Common myeloid progenitor, CD34-positive (primary cell): Measurements from ENCODE around the gene STX8.

Experiments used
- CTCF ChIA-PET: fragments of 350-600 bp; sonication (Branson Sonifier 250); formaldehyde crosslinking; loops from one replicate; lab custom pipeline; 2021; ENCODE audit warnings: antibody characterized with exemption; lab: Charles Lee
- POLR2A ChIA-PET: fragments of 350-600 bp; sonication (Branson Sonifier 250); formaldehyde crosslinking; loops from one replicate; lab custom pipeline; 2021; ENCODE audit warnings: antibody characterized with exemption; lab: Charles Lee
- DNase-seq, 3 donors: peaks; one replicate each; pipeline versions ENCODE4 v3.0.0 to v3.0.0-alpha.2; 2013
- H3K27ac ChIP-seq, 2 experiments: 1 replicate in 1 of 2; 2 replicates in 1 of 2; pipeline ENCODE4 v1.7.0; 2013; ENCODE audit warnings: inconsistent platforms in 2 of 2, low read length in 2 of 2, mild to moderate bottlenecking in 2 of 2, low read depth in 1 of 2, moderate library complexity in 1 of 2; ENCODE audit not compliant: severe bottlenecking in 2 of 2, insufficient read depth in 1 of 2, poor library complexity in 1 of 2
- H3K27me3 ChIP-seq, 5 experiments: replicated peaks in 2 of 5; 1 replicate in 3 of 5; 2 replicates in 2 of 5; pipeline versions ENCODE4 v1.6.1 to v1.7.0; 2013; ENCODE audit warnings: low read length in 4 of 5, mild to moderate bottlenecking in 2 of 5, moderate library complexity in 2 of 5, inconsistent platforms in 1 of 5; ENCODE audit not compliant: insufficient read depth in 5 of 5, control insufficient read depth in 4 of 5
- H3K36me3 ChIP-seq, 4 experiments: 1 replicate in 2 of 4; 2 replicates in 2 of 4; pipeline versions ENCODE4 v1.6.1 to v1.7.0; 2013; ENCODE audit warnings: low read length in 3 of 4, control low read depth in 1 of 4, mild to moderate bottlenecking in 1 of 4; ENCODE audit not compliant: control insufficient read depth in 4 of 4, insufficient read depth in 4 of 4
- H3K4me1 ChIP-seq, 4 experiments: 1 replicate in 3 of 4; 2 replicates in 1 of 4; pipeline versions ENCODE4 v1.6.1 to v1.7.1; 2013; ENCODE audit warnings: low read length in 3 of 4, mild to moderate bottlenecking in 3 of 4, control low read depth in 1 of 4, inconsistent platforms in 1 of 4, moderate library complexity in 1 of 4; ENCODE audit not compliant: control insufficient read depth in 4 of 4, insufficient read depth in 4 of 4; ENCODE audit errors: control extremely low read depth in 1 of 4
- H3K4me3 ChIP-seq, 7 experiments: 1 replicate in 4 of 7; 2 replicates in 3 of 7; pipeline versions ENCODE4 v1.5.1 to v1.7.0; 2013; ENCODE audit warnings: mild to moderate bottlenecking in 7 of 7, low read length in 6 of 7, moderate library complexity in 6 of 7, inconsistent platforms in 2 of 7, low read depth in 2 of 7, control low read depth in 1 of 7; ENCODE audit not compliant: insufficient read depth in 4 of 7, control insufficient read depth in 1 of 7; ENCODE audit errors: extremely low read depth in 1 of 7
- H3K9me3 ChIP-seq, 5 experiments: 1 replicate in 4 of 5; 2 replicates in 1 of 5; pipeline versions ENCODE4 v1.6.1 to v1.7.1; 2013; ENCODE audit warnings: low read length in 4 of 5, mild to moderate bottlenecking in 2 of 5, inconsistent platforms in 1 of 5, low read depth in 1 of 5, moderate library complexity in 1 of 5; ENCODE audit not compliant: control insufficient read depth in 4 of 5, insufficient read depth in 2 of 5; ENCODE audit errors: control extremely low read depth in 1 of 5
- WGBS: methylation state at CpG from one replicate; pipeline ENCODE4 v1.1.5; 2013; ENCODE audit not compliant: insufficient coverage; 5-methylcytosine and 5-hydroxymethylcytosine counted together

Gene STX8

DNA sequence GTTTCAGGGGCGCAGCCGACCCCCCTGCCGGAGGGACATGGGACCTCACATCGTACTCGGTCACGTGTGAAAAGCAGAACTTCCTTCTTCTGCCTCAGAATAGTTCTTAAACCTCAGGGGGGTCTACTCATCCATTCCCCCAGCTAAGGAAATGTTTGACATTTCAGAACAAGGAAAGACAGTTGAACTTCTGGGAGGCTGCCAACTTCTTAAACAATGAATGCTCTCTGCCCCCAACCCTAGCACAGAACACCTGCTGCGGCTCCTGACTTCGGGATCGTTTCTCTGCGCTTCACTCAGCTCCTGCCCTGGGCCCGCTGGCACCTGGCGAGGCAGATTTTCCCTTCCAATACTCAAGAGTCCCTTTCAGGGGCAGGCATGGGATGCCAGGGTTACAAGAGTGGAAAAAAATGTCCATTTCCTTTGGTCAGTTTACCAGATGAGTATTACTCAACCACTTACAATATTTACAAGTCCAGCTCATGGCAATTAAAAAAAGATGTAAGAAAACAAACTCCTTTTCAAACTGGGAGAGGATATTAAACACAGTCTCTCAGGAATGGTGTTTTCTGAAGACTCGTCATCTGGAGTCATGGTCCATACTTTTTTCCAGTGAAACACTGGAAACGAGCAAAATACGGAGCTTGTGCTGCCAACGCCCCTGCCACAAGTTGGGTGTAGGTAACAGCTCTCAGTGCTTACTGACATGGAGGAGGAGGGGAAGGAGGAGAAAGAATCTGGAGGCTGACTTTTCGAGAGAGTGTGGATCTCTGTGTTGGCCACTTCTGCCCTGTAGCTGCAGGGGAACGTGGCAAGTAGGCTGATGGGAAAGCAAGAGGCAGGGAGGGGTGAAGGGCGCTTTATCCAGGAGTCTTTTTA lies 318.6 kb downstream of the STX8 start:
- 52% methylated on average over 12 of the region's 19 CpGs for WGBS
- peak; percentile 72 to 91 (median 88) for DNase-seq
- Histone ChIP-seq H3K27me3 (no peaks in the 10 kb centered on the region), H3K9me3 (no peaks in the 10 kb centered on the region), H3K27ac (no peak overlapping the region), H3K36me3 (no peaks in the 10 kb centered on the region), H3K4me3 (peak overlapping the region in 2 of 7 experiments; percentile 26 to 45), H3K4me1 (peaks cover 7 to 77% (median 54%) of the 10 kb centered on the region in 4 experiments)
- ChIA-PET POLR2A (no interaction called here), CTCF (interaction anchor here (0.8 to 2.6 kb wide), 7 partner anchors 11 to 142 kb away, joined by 3 to 10 read pairs (median 3); no protein-coding TSS in a partner anchor)

- POLR2A ChIA-PET = no interaction called here
- 81% methylated on average over 6 of the region's 6 CpGs for WGBS
- Histone ChIP-seq H3K4me3 (peak overlapping the region in 2 of 7 experiments; percentile 26 to 28), H3K36me3 (no peaks in the 10 kb centered on the region), H3K27ac (no peak overlapping the region), H3K4me1 (peaks cover 7 to 72% (median 49%) of the 10 kb centered on the region in 4 experiments), H3K27me3 (no peaks in the 10 kb centered on the region), H3K9me3 (no peaks in the 10 kb centered on the region)
- DNase-seq = no peak
- CTCF ChIA-PET = interaction anchor here (0.8 to 2.6 kb wide), 4 partner anchors 11 to 36 kb away, joined by 3 to 10 read pairs (median 4); no protein-coding TSS in a partner anchor
Observed at GRCh38 chr17:9256361-9256750, 319.3 kb downstream of the STX8 start.

- Histone ChIP-seq H3K9me3 (no peaks in the 10 kb centered on the region), H3K27me3 (no peaks in the 10 kb centered on the region), H3K27ac (no peak overlapping the region), H3K4me3 (peak overlapping the region in 1 of 7 experiments; percentile 28), H3K4me1 (peaks cover 7 to 71% (median 44%) of the 10 kb centered on the region in 4 experiments), H3K36me3 (no peaks in the 10 kb centered on the region)
- 85% methylated on average over 5 of the region's 6 CpGs for WGBS
- DNase-seq = no peak
- POLR2A ChIA-PET = no interaction called here
- CTCF ChIA-PET = interaction anchor here (0.7 to 2.6 kb wide), 4 partner anchors 11 to 36 kb away, joined by 3 to 10 read pairs (median 4); no protein-coding TSS in a partner anchor
Observed at GRCh38 chr17:9255833-9256232, 319.8 kb downstream of the STX8 start.

DNA sequence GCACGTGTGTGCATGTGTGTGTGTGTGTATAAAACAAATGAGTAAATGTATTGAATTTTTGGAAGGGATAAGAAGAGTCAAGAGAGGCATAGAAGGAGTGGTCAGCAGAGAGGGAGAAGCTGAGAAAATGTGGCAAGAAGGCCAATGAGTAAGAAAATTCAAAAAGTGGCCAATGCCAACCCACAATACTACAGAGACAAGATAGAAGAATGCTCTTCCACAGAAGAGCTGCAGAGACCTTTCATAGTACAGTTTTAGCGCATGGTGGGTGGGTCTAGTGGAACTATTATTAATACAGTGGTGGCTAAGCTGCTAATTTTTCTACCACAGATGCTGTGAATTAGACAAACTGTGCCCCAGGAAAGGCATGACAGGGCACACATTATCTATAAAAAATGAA lies 320.8 kb downstream of the STX8 start:
- Histone ChIP-seq H3K27ac (no peak overlapping the region), H3K4me1 (peaks cover 7 to 68% (median 41%) of the 10 kb centered on the region in 4 experiments), H3K27me3 (no peaks in the 10 kb centered on the region), H3K4me3 (no peak overlapping the region), H3K36me3 (no peaks in the 10 kb centered on the region), H3K9me3 (no peaks in the 10 kb centered on the region)
- CTCF ChIA-PET = interaction anchor here (0.9 to 2.6 kb wide), 2 partner anchors 14 to 37 kb away, joined by 4 to 10 read pairs; no protein-coding TSS in a partner anchor
- POLR2A ChIA-PET = interaction anchor here (0.5 kb wide), 1 partner anchor 184 kb away, joined by 3 read pairs; no protein-coding TSS in a partner anchor
- DNase-seq = no peak
- WGBS = 100% methylated on average over 1 of the region's 2 CpGs

- WGBS = 93% methylated on average over 3 of the region's 3 CpGs
- peaks cover 7 to 53% (median 27%) of the 10 kb centered on the region in 4 experiments for H3K4me1 ChIP-seq
- DNase-seq = no peak
- no peaks in the 10 kb centered on the region for H3K27me3 ChIP-seq
- POLR2A ChIA-PET = no interaction called here
- CTCF ChIA-PET = interaction anchor here (0.9 kb wide), 1 partner anchor 258 kb away, joined by 4 read pairs; no protein-coding TSS in a partner anchor
- H3K4me3 ChIP-seq = no peak overlapping the region
- H3K36me3 ChIP-seq = peaks cover 0 to 3% (median 1%) of the 10 kb centered on the region in 4 experiments
- H3K9me3 ChIP-seq = no peaks in the 10 kb centered on the region
- no peak overlapping the region for H3K27ac ChIP-seq
Observed at GRCh38 chr17:9253308-9253707, 322.3 kb downstream of the STX8 start.

DNA sequence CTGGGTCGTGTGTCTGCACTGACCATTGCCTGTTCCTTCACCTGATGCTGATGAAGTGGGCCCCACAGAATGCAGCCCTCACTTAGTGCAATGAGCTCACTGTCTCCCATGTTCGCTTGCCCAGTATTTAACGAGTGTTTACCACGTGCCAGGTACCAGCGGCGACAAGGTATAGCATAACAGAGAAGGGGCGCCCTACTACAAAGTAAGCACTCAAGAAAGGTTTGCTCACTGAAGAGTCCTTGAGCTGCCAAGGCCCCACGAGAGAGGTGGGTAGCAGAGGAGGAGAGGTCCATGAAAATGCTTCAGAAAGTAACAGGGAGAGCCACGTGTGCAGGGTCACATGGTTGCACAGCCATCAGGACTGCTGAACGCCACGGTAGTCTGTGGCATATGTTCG lies 324.3 kb downstream of the STX8 start:
- H3K36me3 ChIP-seq = peaks cover 0 to 7% (median 1%) of the 10 kb centered on the region in 4 experiments
- H3K27me3 ChIP-seq = no peaks in the 10 kb centered on the region
- H3K27ac ChIP-seq = no peak overlapping the region
- ChIA-PET CTCF (no interaction called here), POLR2A (no interaction called here)
- no peak overlapping the region for H3K4me3 ChIP-seq
- no peak for DNase-seq
- WGBS = 92% methylated on average over 12 of the region's 12 CpGs
- peaks cover under 1 to 33% (median 7%) of the 10 kb centered on the region in 4 experiments for H3K4me1 ChIP-seq
- no peaks in the 10 kb centered on the region for H3K9me3 ChIP-seq
